OCI-LY7 (cell line): ENCODE data around the gene ALDH2. TPM values are rescaled to one million over a fixed set of nuclear protein-coding genes. Genes with fewer than 3 reads are reported as not detected.

Experiments
- BruUV-seq: library from RNA; stranded (reverse); fragments of 400-500 nt; replicated peaks from 2 replicates; lab custom pipeline; 2021; lab: Mats Ljungman, UMichigan
- CTCF ChIA-PET: fragments of 300-600 bp; sonication (Branson Sonifier 250); formaldehyde crosslinking; loops from one replicate; lab custom pipeline; 2022; ENCODE audit warnings: antibody characterized with exemption; ENCODE audit not compliant: unreplicated experiment; lab: Charles Lee
- POLR2A ChIA-PET: fragments of 300-600 bp; sonication (Branson Sonifier 250); formaldehyde crosslinking; loops from one replicate; lab custom pipeline; 2022; ENCODE audit warnings: antibody characterized with exemption; lab: Charles Lee
- DNase-seq: peaks from one replicate; pipeline ENCODE4 v3.0.0-alpha.2; 2015; ENCODE audit warnings: low spot score
- H2AFZ ChIP-seq: fragments of 200-600 bp; sonication (generic), shearing (Covaris generic); 2 replicates; pipeline ENCODE4 v1.6.1; 2014; ENCODE audit warnings: mild to moderate bottlenecking, antibody characterized with exemption, low read length, moderate library complexity
- H3K27ac ChIP-seq: fragments of 200-600 bp; sonication (generic); 2 replicates; pipeline ENCODE4 v1.5.1; 2014; ENCODE audit warnings: mixed run types, low read depth, mild to moderate bottlenecking, moderate library complexity, low read length, inconsistent platforms; ENCODE audit not compliant: poor library complexity, severe bottlenecking
- H3K36me3 ChIP-seq: fragments of 200-600 bp; sonication (generic); 2 replicates; pipeline ENCODE4 v1.6.1; 2014; ENCODE audit warnings: mild to moderate bottlenecking, antibody characterized with exemption, low read length, moderate library complexity, mixed read lengths; ENCODE audit not compliant: insufficient read depth
- H3K4me1 ChIP-seq: fragments of 200-600 bp; sonication (generic); 2 replicates; pipeline ENCODE4 v1.5.1; 2014; ENCODE audit warnings: mild to moderate bottlenecking, low read length; ENCODE audit not compliant: insufficient read depth, poor library complexity, severe bottlenecking
- H3K4me2 ChIP-seq: fragments of 200-600 bp; sonication (generic); 2 replicates; pipeline ENCODE4 v1.6.1; 2014; ENCODE audit warnings: mild to moderate bottlenecking, low read length
- H3K4me3 ChIP-seq: fragments of 200-600 bp; sonication (generic); 2 replicates; pipeline ENCODE4 v1.5.1; 2014; ENCODE audit warnings: mild to moderate bottlenecking, low read depth, low read length; ENCODE audit not compliant: poor library complexity, severe bottlenecking
- H3K79me2 ChIP-seq: fragments of 200-600 bp; sonication (generic); 2 replicates; pipeline ENCODE4 v1.6.1; 2016; ENCODE audit warnings: low read depth, mild to moderate bottlenecking, low read length, moderate library complexity, mixed read lengths; ENCODE audit not compliant: insufficient read depth
- H3K9me2 ChIP-seq: fragments of 200-600 bp; sonication (generic); 2 replicates; pipeline ENCODE4 v1.6.1; 2016; ENCODE audit warnings: mild to moderate bottlenecking, low read length, mixed read lengths; ENCODE audit not compliant: insufficient read depth
- H3K9me3 ChIP-seq: fragments of 200-600 bp; sonication (generic); 2 replicates; pipeline ENCODE4 v1.6.1; 2014; ENCODE audit warnings: mild to moderate bottlenecking, mixed run types, low read length, mixed read lengths
- H4K20me1 ChIP-seq: fragments of 200-600 bp; sonication (generic); 2 replicates; pipeline ENCODE4 v1.6.1; 2014; ENCODE audit warnings: mild to moderate bottlenecking, antibody characterized with exemption, low read length, moderate library complexity, mixed read lengths; ENCODE audit not compliant: insufficient read depth
- CTCF ChIP-seq: fragments of 200-600 bp; sonication (generic); conservative IDR thresholded peaks from 2 replicates; pipeline ENCODE4 v1.5.1; 2014; ENCODE audit warnings: mild to moderate bottlenecking, antibody characterized with exemption, low read length, moderate library complexity, mixed read lengths
- EZH2phosphoT487 ChIP-seq: fragments of 200-600 bp; sonication (generic); IDR thresholded peaks from 2 replicates; pipeline ENCODE4 v1.6.1; 2018; ENCODE audit warnings: low read depth, borderline replicate concordance, mild to moderate bottlenecking, mixed run types, antibody characterized with exemption, low read length, moderate library complexity, mixed read lengths
- intact Hi-C: fragments of 100-400 bp; cut with micrococcal nuclease; formaldehyde crosslinking; loops from one replicate; pipeline ENCODE4 v1.10.0; 2022; ENCODE audit not compliant: unreplicated experiment
- total RNA-seq, 2 experiments: library from RNA; depleted of rRNA in 1 of 2; stranded (reverse); fragments of >200 nt in 1 of 2; shearing (Covaris generic) in 1 of 2; gene quantifications; 2 replicates each; pipeline ENCODE4 v1.2.3, GENCODE V29; 2014 to 2022

ALDH2 gene
- total RNA-seq, 2 experiments from 2014 or later = 16.5 to 19.9 TPM

DNA sequence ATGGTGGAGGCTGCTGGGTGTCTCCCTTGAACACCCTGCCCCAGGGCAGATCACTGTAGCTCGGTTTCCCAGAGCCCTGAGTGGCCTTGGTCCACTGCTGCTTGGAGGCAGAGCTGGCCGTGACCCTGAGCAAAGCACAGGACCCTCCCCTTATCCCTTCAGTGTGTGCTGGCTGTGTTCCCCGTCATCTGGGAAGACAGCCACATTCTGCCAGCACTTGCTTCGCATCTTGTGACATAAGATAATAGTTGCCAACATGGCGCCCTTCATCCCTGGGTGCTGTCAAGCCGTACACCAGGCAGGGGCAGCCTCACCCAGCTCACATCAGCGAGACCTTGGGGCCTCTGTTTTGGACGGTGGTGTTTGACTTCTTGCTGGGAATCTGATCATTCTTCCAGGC is 12.1 kb upstream of the ALDH2 start:
- Histone ChIP-seq H3K4me1 (peaks cover 24% of the 10 kb centered on the region), H3K79me2 (no peaks in the 10 kb centered on the region), H2AFZ (no peak overlapping the region), H4K20me1 (no peaks in the 10 kb centered on the region), H3K4me3 (no peak overlapping the region), H3K9me3 (no peaks in the 10 kb centered on the region), H3K9me2 (no peaks in the 10 kb centered on the region), H3K27ac (no peak overlapping the region), H3K4me2 (no peak overlapping the region), H3K36me3 (peaks cover 5% of the 10 kb centered on the region; the same call in 1 of the 2 replicates)
- TF ChIP-seq CTCF (no peak), EZH2phosphoT487 (no peak)
- BruUV-seq = no TSS peak
- ChIA-PET POLR2A (interaction anchor here (1.3 kb wide), 2 partner anchors 23 to 25 kb away, joined by 3 read pairs; no protein-coding TSS in a partner anchor), CTCF (interaction anchor here (1.1 kb wide), 1 partner anchor 58 kb away, joined by 7 read pairs; no protein-coding TSS in a partner anchor)
- DNase-seq = no peak
- intact Hi-C loops = no loop called here

DNA sequence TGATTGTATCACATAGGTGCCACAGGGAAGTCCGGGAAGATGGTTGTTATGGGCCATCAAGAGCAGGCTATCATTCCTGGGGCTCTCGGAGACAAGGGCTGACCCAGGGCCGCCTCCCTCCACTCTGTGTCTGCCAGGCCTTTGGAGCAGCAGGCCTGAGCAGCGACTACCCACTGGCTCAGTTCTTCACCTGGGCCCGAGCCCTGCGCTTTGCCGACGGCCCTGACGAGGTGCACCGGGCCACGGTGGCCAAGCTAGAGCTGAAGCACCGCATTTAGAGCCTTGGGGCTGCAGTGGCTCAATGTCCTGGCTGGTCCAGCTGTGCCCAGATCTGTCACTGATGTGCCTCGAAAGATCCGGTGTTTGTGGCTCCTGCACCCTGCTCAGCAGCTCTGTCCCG is 10.5 kb upstream of the ALDH2 start:
- no peaks in the 10 kb centered on the region for H3K9me3 ChIP-seq
- no peak overlapping the region for H2AFZ ChIP-seq
- TF ChIP-seq CTCF (no peak), EZH2phosphoT487 (no peak)
- ChIA-PET POLR2A (no interaction called here), CTCF (no interaction called here)
- no peak overlapping the region for H3K4me3 ChIP-seq
- H3K36me3 ChIP-seq = no peaks in the 10 kb centered on the region
- no peaks in the 10 kb centered on the region for H3K9me2 ChIP-seq
- DNase-seq = no peak
- no TSS peak for BruUV-seq
- intact Hi-C loops = no loop called here
- H3K27ac ChIP-seq = no peak overlapping the region
- peaks cover 40% of the 10 kb centered on the region for H3K4me1 ChIP-seq
- no peaks in the 10 kb centered on the region for H4K20me1 ChIP-seq
- H3K4me2 ChIP-seq = no peak overlapping the region
- no peaks in the 10 kb centered on the region for H3K79me2 ChIP-seq

DNA sequence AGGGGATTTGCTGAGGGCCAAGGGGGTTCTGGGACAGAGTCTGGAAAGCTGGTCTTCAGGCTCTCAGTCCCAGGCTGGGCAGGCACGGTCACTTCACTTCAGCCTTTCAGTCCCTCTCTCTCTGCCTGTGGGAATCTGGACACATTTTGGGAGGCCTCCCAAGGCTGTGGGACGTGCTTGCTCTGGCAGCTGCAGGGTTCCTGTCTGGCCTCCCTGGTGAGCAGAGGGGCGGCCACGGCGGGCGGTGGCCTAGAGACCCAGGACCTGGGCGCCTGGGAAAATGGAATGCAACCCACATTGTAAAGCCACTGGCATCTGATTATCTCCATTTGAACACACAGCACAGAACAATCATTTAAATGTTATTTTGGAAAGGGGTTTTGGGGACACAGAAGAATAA is 10.1 kb upstream of the ALDH2 start:
- Histone ChIP-seq H3K4me1 (peaks cover 45% of the 10 kb centered on the region), H3K36me3 (no peaks in the 10 kb centered on the region), H3K4me2 (no peak overlapping the region), H3K79me2 (no peaks in the 10 kb centered on the region), H2AFZ (no peak overlapping the region), H3K9me3 (no peaks in the 10 kb centered on the region), H3K4me3 (no peak overlapping the region), H4K20me1 (no peaks in the 10 kb centered on the region), H3K27ac (no peak overlapping the region), H3K9me2 (no peaks in the 10 kb centered on the region)
- TF ChIP-seq CTCF = no peak
- TF ChIP-seq EZH2phosphoT487 = no peak
- intact Hi-C loops = no loop called here
- BruUV-seq = no TSS peak
- ChIA-PET POLR2A (interaction anchor here (1.1 kb wide), 1 partner anchor 27 kb away, joined by 3 read pairs; no protein-coding TSS in a partner anchor), CTCF (no interaction called here)
- no peak for DNase-seq
